Hematopoietic multipotent progenitor cell treated with erythropoietin and hydrocortisone succinate and interleukin-3 and kit ligand, for 15 days (in vitro differentiated cells): ENCODE data around the gene DNAJC6.
"Not testable (repeated sequence)": the region's sequence is repeated elsewhere in the genome, so short reads cannot be mapped to it uniquely, and the experiment has no call there.

Experiments
- DNase-seq: peaks from one replicate; pipeline ENCODE4 v3.0.0-alpha.2; 2015; ENCODE audit warnings: low spot score

Gene DNAJC6

GRCh38 chr1:65431111-65431705 is 121.9 kb downstream of the DNAJC6 start:
- peak; percentile 76 for DNase-seq

GRCh38 chr1:65432918-65433317 is 123.6 kb downstream of the DNAJC6 start:
- no peak for DNase-seq

- DNase-seq = no peak
Measured at GRCh38 chr1:65434255-65434654, 124.9 kb downstream of the DNAJC6 start.

GRCh38 chr1:65434760-65435159 is 125.4 kb downstream of the DNAJC6 start:
- no peak for DNase-seq

GRCh38 chr1:65435987-65436386 is 126.6 kb downstream of the DNAJC6 start:
- DNase-seq = no peak

GRCh38 chr1:65437616-65438015 is 128.3 kb downstream of the DNAJC6 start:
- no peak for DNase-seq

GRCh38 chr1:65440322-65440900 is 131.1 kb downstream of the DNAJC6 start:
- DNase-seq = no peak

- DNase-seq = no peak
Measured at GRCh38 chr1:65440915-65441314, 131.6 kb downstream of the DNAJC6 start.

GRCh38 chr1:65441464-65441863 is 132.1 kb downstream of the DNAJC6 start:
- DNase-seq = no peak

GRCh38 chr1:65442442-65442841 is 133.1 kb downstream of the DNAJC6 start:
- no peak for DNase-seq

GRCh38 chr1:65443647-65444046 is 134.3 kb downstream of the DNAJC6 start:
- no peak for DNase-seq

- DNase-seq = no peak
Measured at GRCh38 chr1:65444128-65444640, 134.8 kb downstream of the DNAJC6 start.

- DNase-seq = no peak
Measured at GRCh38 chr1:65445837-65446236, 136.5 kb downstream of the DNAJC6 start.

- DNase-seq = no peak
Measured at GRCh38 chr1:65449214-65449823, 140.0 kb downstream of the DNAJC6 start.

- DNase-seq = not testable (repeated sequence)
Measured at GRCh38 chr1:65455678-65456077, 146.3 kb downstream of the DNAJC6 start.

- DNase-seq = no peak
Measured at GRCh38 chr1:65456481-65456880, 147.1 kb downstream of the DNAJC6 start.

GRCh38 chr1:65457868-65458267 is 148.5 kb downstream of the DNAJC6 start:
- DNase-seq = no peak

- no peak for DNase-seq
Measured at GRCh38 chr1:65458730-65459396, 149.5 kb downstream of the DNAJC6 start.

GRCh38 chr1:65459397-65459768 is 150.0 kb downstream of the DNAJC6 start:
- no peak for DNase-seq
